Endothelial cell of umbilical vein (primary cell): ENCODE results near the gene KLHDC4. TPM values are rescaled to one million over a fixed set of nuclear protein-coding genes. Genes with fewer than 3 reads are reported as not detected.
"Not testable (repeated sequence)": the region's sequence is repeated elsewhere in the genome, so short reads cannot be mapped to it uniquely, and the experiment has no call there.

Experiments
- BruUV-seq: library from RNA; stranded (reverse); fragments of 400-500 nt; replicated peaks from 2 replicates; lab custom pipeline; 2021; lab: Mats Ljungman, UMichigan
- CTCF ChIA-PET: fragments of 300-600, 350-600 bp; sonication (Branson Sonifier 250); formaldehyde crosslinking; loops from one replicate; lab custom pipeline; 2021; ENCODE audit warnings: antibody characterized with exemption, inconsistent platforms; lab: Charles Lee
- POLR2A ChIA-PET: fragments of 300-600, 350-600 bp; sonication (Branson Sonifier 250); formaldehyde crosslinking; loops from one replicate; lab custom pipeline; 2021; ENCODE audit warnings: antibody characterized with exemption, inconsistent platforms; lab: Charles Lee
- DNase-seq: peaks from one replicate; pipeline ENCODE4 v3.0.0-alpha.2; 2011; ENCODE audit warnings: low read depth, low spot score
- FAIRE-seq: peaks from 2 replicates; lab custom pipeline; 2011; peaks lifted over from hg19 to GRCh38; lab: Jason Lieb, UNC
- H2AFZ ChIP-seq: 2 replicates; pipeline ENCODE4 v1.6.0; 2012; ENCODE audit warnings: low read depth, low read length, control low read depth, inconsistent platforms
- H3K27ac ChIP-seq: 2 replicates; pipeline ENCODE4 v1.5.1; 2011; ENCODE audit warnings: low read depth, mild to moderate bottlenecking, control low read depth, low read length, moderate library complexity; ENCODE audit not compliant: insufficient read depth
- H3K27me3 ChIP-seq, 2 experiments: 2 replicates each; pipeline versions ENCODE4 v1.6.0 to v1.6.1; 2011; ENCODE audit warnings: low read length in 2 of 2, mixed read lengths in 1 of 2; ENCODE audit not compliant: control insufficient read depth in 2 of 2, insufficient read depth in 2 of 2
- H3K36me3 ChIP-seq, 2 experiments: 2 replicates in 1 of 2; 3 replicates in 1 of 2; pipeline ENCODE4 v1.5.1; 2011; ENCODE audit warnings: low read length in 2 of 2, mild to moderate bottlenecking in 1 of 2, moderate library complexity in 1 of 2; ENCODE audit not compliant: control insufficient read depth in 2 of 2, insufficient read depth in 2 of 2; ENCODE audit errors: extremely low read depth in 1 of 2
- H3K4me1 ChIP-seq: 3 replicates; pipeline ENCODE4 v1.5.1; 2011; ENCODE audit warnings: mild to moderate bottlenecking, low read length; ENCODE audit not compliant: control insufficient read depth, insufficient read depth; ENCODE audit errors: extremely low read depth
- H3K4me2 ChIP-seq: 2 replicates; pipeline ENCODE4 v1.6.1; 2011; ENCODE audit warnings: low read length, control low read depth, mixed read lengths; ENCODE audit not compliant: insufficient read depth
- H3K4me3 ChIP-seq, 3 experiments: fragments of 200-600 bp in 1 of 3; sonication (generic), shearing (Covaris generic) in 1 of 3; replicated peaks in 1 of 3; 2 replicates each; pipeline ENCODE4 v1.5.1; 2011 to 2016; ENCODE audit warnings: control low read depth in 3 of 3, low read length in 3 of 3, mild to moderate bottlenecking in 2 of 3, inconsistent platforms in 1 of 3, low read depth in 1 of 3, moderate library complexity in 1 of 3; ENCODE audit not compliant: insufficient read depth in 1 of 3
- H3K79me2 ChIP-seq: 2 replicates; pipeline ENCODE4 v1.6.0; 2012; ENCODE audit warnings: low read length, inconsistent platforms; ENCODE audit not compliant: control insufficient read depth, insufficient read depth
- H3K9ac ChIP-seq: replicated peaks from 2 replicates; pipeline ENCODE3; 2011; ENCODE audit warnings: low read length, control low read depth; ENCODE audit not compliant: insufficient read depth; ENCODE audit errors: extremely low read depth
- H3K9me1 ChIP-seq: replicated peaks from 3 replicates; pipeline ENCODE4 v1.6.0; 2011; ENCODE audit warnings: mild to moderate bottlenecking, low read length; ENCODE audit not compliant: control insufficient read depth, insufficient read depth; ENCODE audit errors: extremely low read depth
- H3K9me3 ChIP-seq: replicated peaks from 2 replicates; pipeline ENCODE4 v1.5.1; 2012; ENCODE audit warnings: low read length, inconsistent platforms; ENCODE audit not compliant: control insufficient read depth, insufficient read depth
- H4K20me1 ChIP-seq: replicated peaks from 2 replicates; pipeline ENCODE3; 2011; ENCODE audit warnings: mild to moderate bottlenecking, low read length; ENCODE audit not compliant: control insufficient read depth, insufficient read depth; ENCODE audit errors: extremely low read depth
- CTCF ChIP-seq, 2 donors: IDR thresholded peaks; 1 replicate in 1 of 2; 2 replicates in 1 of 2; pipeline ENCODE4 v1.5.1; 2011; ENCODE audit warnings: low read length in 2 of 2, mild to moderate bottlenecking in 2 of 2, moderate library complexity in 2 of 2, control low read depth in 1 of 2, inconsistent platforms in 1 of 2, low read depth in 1 of 2; ENCODE audit not compliant: insufficient read depth in 1 of 2; ENCODE audit errors: extremely low read depth in 1 of 2
- FOS ChIP-seq: IDR thresholded peaks from 2 replicates; pipeline ENCODE4 v1.6.1; 2011; ENCODE audit warnings: mild to moderate bottlenecking, low read length, moderate library complexity, borderline replicate concordance; ENCODE audit not compliant: insufficient read depth
- GATA2 ChIP-seq: IDR thresholded peaks from 2 replicates; pipeline ENCODE4 v1.7.0; 2011; ENCODE audit warnings: low read depth, mild to moderate bottlenecking, moderate library complexity, mixed read lengths, low read length; ENCODE audit not compliant: insufficient read length, insufficient read depth
- JUN ChIP-seq: IDR thresholded peaks from 2 replicates; pipeline ENCODE4 v1.6.1; 2011; ENCODE audit warnings: borderline replicate concordance, low read depth; ENCODE audit not compliant: insufficient read length, insufficient read depth
- MAX ChIP-seq: IDR thresholded peaks from 2 replicates; pipeline ENCODE4 v1.6.1; 2011; ENCODE audit not compliant: insufficient read depth, insufficient read length
- POLR2A ChIP-seq: IDR thresholded peaks from 2 replicates; pipeline ENCODE4 v1.6.1; 2012; ENCODE audit warnings: low read depth, mild to moderate bottlenecking, control low read depth, low read length
- POLR2AphosphoS5 ChIP-seq: IDR thresholded peaks from 2 replicates; pipeline ENCODE4 v1.6.1; 2012; ENCODE audit warnings: low read depth, mild to moderate bottlenecking, control low read depth, low read length, moderate library complexity; ENCODE audit not compliant: insufficient read depth
- dilution Hi-C: fragments of 300-500 bp; cut with MboI; formaldehyde crosslinking; loops from one replicate; pipeline ENCODE4 v1.15.0; 2019; ENCODE audit warnings: low sequenced_read_pairs; ENCODE audit not compliant: extremely low pct_ligation_motif_present
- intact Hi-C: fragments of 100-400 bp; cut with micrococcal nuclease; formaldehyde crosslinking; loops from one replicate; pipeline ENCODE4 v1.10.0; 2022
- polyA plus RNA-seq, 4 experiments: library from polyadenylated mRNA; depleted of rRNA in 3 of 4; stranded (reverse) in 3 of 4; unstranded in 1 of 4; fragments of >200 nt; gene quantifications; 2 replicates each; pipeline versions ENCODE4 v1.2.1 to v1.2.3, GENCODE V29; 2011 to 2012; ENCODE audit warnings: missing spikeins in 1 of 4
- total RNA-seq: library from RNA; stranded (reverse); gene quantifications from 2 replicates; pipeline ENCODE4 v1.2.3, GENCODE V29; 2021

KLHDC4 gene
- total and polyA plus RNA-seq, 2 donors (not counting 3 experiments of a cell fraction or from before 2014, with no cell fraction given): 24.7 to 46.2 TPM

- no peak overlapping the region for H2AFZ ChIP-seq
- DNase-seq: no peak
- no peaks in the 10 kb centered on the region for H3K9me3 ChIP-seq
- no peaks in the 10 kb centered on the region for H3K79me2 ChIP-seq
- TF ChIP-seq POLR2A (no peak), JUN (no peak), FOS (no peak), MAX (no peak), CTCF (IDR thresholded peaks at IDR 0.05; ENCODE audit: extremely low read depth in 1 of 2, insufficient read depth in 1 of 2, low read depth in 1 of 2, low read length in 2 of 2) (no peak), POLR2AphosphoS5 (no peak), GATA2 (no peak)
- H3K27me3 ChIP-seq: peaks cover 0 to 2% of the 10 kb centered on the region in 2 experiments
- H3K27ac ChIP-seq: no peak overlapping the region
- intact Hi-C loops (no loop called here), dilution Hi-C loops (no loop called here)
- H4K20me1 ChIP-seq: no peaks in the 10 kb centered on the region
- ChIA-PET CTCF (interaction anchor here (1.0 to 2.9 kb wide), 4 partner anchors 9 to 17 kb away, joined by 4 to 16 read pairs (median 10); no protein-coding TSS in a partner anchor), POLR2A (no interaction called here)
- no peak for FAIRE-seq
- no peaks in the 10 kb centered on the region for H3K36me3 ChIP-seq
- no peak overlapping the region for H3K9ac ChIP-seq
- no peak overlapping the region for H3K4me2 ChIP-seq
- no peaks in the 10 kb centered on the region for H3K4me1 ChIP-seq
- no peak overlapping the region for H3K4me3 ChIP-seq
- no TSS peak for BruUV-seq
- H3K9me1 ChIP-seq: no peaks in the 10 kb centered on the region
Observed at GRCh38 chr16:87789437-87790291, 23.9 kb upstream of the KLHDC4 start.

DNA sequence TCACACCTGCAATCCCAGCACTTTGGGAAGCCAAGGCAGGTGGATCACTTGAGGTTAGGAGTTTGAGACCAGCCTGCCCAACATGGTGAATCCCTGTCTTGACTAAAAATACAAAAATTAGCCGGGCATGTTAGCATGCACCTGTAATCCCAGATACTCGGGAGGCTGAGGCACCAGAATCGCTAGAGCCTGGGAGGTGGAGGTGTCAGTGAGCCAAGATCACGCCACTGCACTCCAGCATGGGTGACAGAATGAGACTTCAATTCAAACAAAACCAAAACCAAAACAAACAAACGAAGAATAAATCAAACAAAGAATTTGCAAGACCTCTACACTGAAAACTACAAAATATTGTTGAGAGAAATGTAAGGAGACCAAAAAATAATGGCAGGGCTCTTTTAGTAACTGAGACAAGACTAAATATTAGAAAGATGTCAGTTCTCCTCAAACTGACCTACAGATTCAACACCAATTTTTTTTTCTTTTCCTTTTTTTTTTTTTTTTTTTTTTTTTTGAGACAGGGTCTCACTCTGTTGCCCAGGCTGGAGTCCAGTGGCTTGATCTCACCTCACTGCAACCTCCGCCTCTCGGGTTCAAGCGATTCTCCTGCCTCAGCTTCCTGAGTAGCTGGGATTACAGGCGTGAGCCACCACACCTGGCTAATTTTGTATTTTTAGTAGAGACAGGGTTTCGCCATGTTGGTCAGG is 23.1 kb upstream of the KLHDC4 start:
- H3K4me3 ChIP-seq, dilution Hi-C loops, H3K27me3 ChIP-seq, H3K36me3 ChIP-seq, H3K9me3 ChIP-seq, H2AFZ ChIP-seq, H3K4me2 ChIP-seq, BruUV-seq, H3K9ac ChIP-seq, FAIRE-seq, H3K4me1 ChIP-seq, H4K20me1 ChIP-seq, POLR2A ChIA-PET, H3K27ac ChIP-seq, DNase-seq, H3K9me1 ChIP-seq, intact Hi-C loops, H3K79me2 ChIP-seq: not testable (repeated sequence)
- CTCF ChIA-PET: interaction anchor here (1.1 to 2.9 kb wide), 2 partner anchors 10 to 18 kb away, joined by 3 to 16 read pairs; no protein-coding TSS in a partner anchor
